CD4-positive, alpha-beta T cell (primary cell): Measurements from ENCODE around the gene KIAA1217. TPM values are rescaled to one million over a fixed set of nuclear protein-coding genes. Genes with fewer than 3 reads are reported as not detected.

Experiments
- ATAC-seq: fragments of 200-7000 bp; cut with Tn5 transposase; one replicate; pipeline ENCODE4 v1.10.0; 2022; ENCODE audit warnings: mild to moderate bottlenecking; ENCODE audit not compliant: poor library complexity
- CTCF ChIA-PET: fragments of 350-600 bp; sonication (Branson Sonifier 250); formaldehyde crosslinking; loops from one replicate; lab custom pipeline; 2021; ENCODE audit warnings: antibody characterized with exemption, inconsistent platforms; lab: Charles Lee
- POLR2A ChIA-PET: fragments of 350-600 bp; sonication (Branson Sonifier 250); formaldehyde crosslinking; loops from one replicate; lab custom pipeline; 2021; ENCODE audit warnings: antibody characterized with exemption, inconsistent platforms; lab: Charles Lee
- DNase-seq, 14 experiments: peaks; one replicate each; pipeline ENCODE4 v3.0.0-alpha.2; 2013 to 2020; ENCODE audit warnings: mixed read lengths in 2 of 14
- H3K27ac ChIP-seq, 2 donors: one replicate each; pipeline versions ENCODE4 v1.5.1 to v1.7.0; 2013; ENCODE audit warnings: low read length in 2 of 2, low read depth in 1 of 2, mild to moderate bottlenecking in 1 of 2
- H3K27me3 ChIP-seq, 2 experiments: 1 replicate in 1 of 2; 2 replicates in 1 of 2; pipeline versions ENCODE4 v1.6.1 to v1.7.0; 2013; ENCODE audit warnings: low read length in 2 of 2, control low read depth in 1 of 2, mild to moderate bottlenecking in 1 of 2, moderate library complexity in 1 of 2; ENCODE audit not compliant: insufficient read depth in 2 of 2, control insufficient read depth in 1 of 2
- H3K36me3 ChIP-seq: one replicate; pipeline ENCODE4 v1.6.1; 2013; ENCODE audit warnings: low read length, control low read depth; ENCODE audit not compliant: insufficient read depth
- H3K4me1 ChIP-seq: one replicate; pipeline ENCODE4 v1.6.1; 2013; ENCODE audit warnings: low read length, control low read depth; ENCODE audit not compliant: insufficient read depth
- H3K4me3 ChIP-seq: one replicate; pipeline ENCODE4 v1.5.1; 2013; ENCODE audit warnings: mild to moderate bottlenecking, low read length, moderate library complexity
- H3K9me3 ChIP-seq, 2 experiments: 1 replicate in 1 of 2; 2 replicates in 1 of 2; pipeline versions ENCODE4 v1.6.1 to v1.7.0; 2013; ENCODE audit warnings: low read length in 2 of 2, mild to moderate bottlenecking in 2 of 2, control low read depth in 1 of 2, moderate library complexity in 1 of 2; ENCODE audit not compliant: control insufficient read depth in 1 of 2, insufficient read depth in 1 of 2
- H3K27ac Mint-ChIP-seq: one replicate; pipeline ENCODE4 v1.8.0; 2020; ENCODE audit warnings: mixed read lengths
- H3K27me3 Mint-ChIP-seq: one replicate; pipeline ENCODE4 v1.8.0; 2021; ENCODE audit warnings: mixed read lengths
- H3K36me3 Mint-ChIP-seq: one replicate; pipeline ENCODE4 v1.8.0; 2021; ENCODE audit warnings: low read depth, mixed read lengths
- H3K4me1 Mint-ChIP-seq: one replicate; pipeline ENCODE4 v1.8.0; 2021; ENCODE audit warnings: low read depth, mixed read lengths
- H3K4me3 Mint-ChIP-seq: one replicate; pipeline ENCODE4 v1.8.0; 2020; ENCODE audit warnings: mild to moderate bottlenecking, mixed read lengths
- H3K9me3 Mint-ChIP-seq: one replicate; pipeline ENCODE4 v1.8.0; 2020; ENCODE audit warnings: mixed read lengths
- CTCF ChIP-seq: fragments of 200-600 bp; IDR thresholded peaks from one replicate; pipeline ENCODE4 v1.8.0; 2022; ENCODE audit warnings: antibody characterized with exemption, mild to moderate bottlenecking
- intact Hi-C, 2 experiments: fragments of 100-400 bp; cut with DNase I in 1 of 2; cut with micrococcal nuclease in 1 of 2; formaldehyde crosslinking; loops; one replicate each; pipeline versions ENCODE4 v1.15.1 to v1.9.0; 2023 to 2025; cut with DNase I, micrococcal nuclease
- total RNA-seq, 174 experiments: library from RNA in 2 of 174; stranded (reverse) in 2 of 174; gene quantifications; one replicate each; pipeline ENCODE4 v1.2.3 and lab custom pipeline; 2021 to 2026

KIAA1217 gene
- total RNA-seq, 2 experiments from 2014 or later: not detected

GRCh38 chr10:24375510-24375909, 166.6 kb downstream of the KIAA1217 start:
- intact Hi-C loops: no loop called here
- TF ChIP-seq CTCF: no peak
- Histone ChIP-seq H3K36me3 (no peaks in the 10 kb centered on the region), H3K27me3 (no peaks in the 10 kb centered on the region), H3K4me3 (no peak overlapping the region), H3K9me3 (no peaks in the 10 kb centered on the region), H3K4me1 (no peaks in the 10 kb centered on the region), H3K27ac (no peak overlapping the region)
- Mint-ChIP-seq H3K9me3 (peaks cover 7% of the 10 kb centered on the region), H3K36me3 (no peaks in the 10 kb centered on the region), H3K27me3 (peaks cover 4% of the 10 kb centered on the region), H3K4me1 (no peaks in the 10 kb centered on the region), H3K27ac (no peak overlapping the region), H3K4me3 (no peak overlapping the region)
- ATAC-seq (no peak), DNase-seq (no peak)
- CTCF ChIA-PET: no interaction called here
- POLR2A ChIA-PET: no interaction called here

DNA sequence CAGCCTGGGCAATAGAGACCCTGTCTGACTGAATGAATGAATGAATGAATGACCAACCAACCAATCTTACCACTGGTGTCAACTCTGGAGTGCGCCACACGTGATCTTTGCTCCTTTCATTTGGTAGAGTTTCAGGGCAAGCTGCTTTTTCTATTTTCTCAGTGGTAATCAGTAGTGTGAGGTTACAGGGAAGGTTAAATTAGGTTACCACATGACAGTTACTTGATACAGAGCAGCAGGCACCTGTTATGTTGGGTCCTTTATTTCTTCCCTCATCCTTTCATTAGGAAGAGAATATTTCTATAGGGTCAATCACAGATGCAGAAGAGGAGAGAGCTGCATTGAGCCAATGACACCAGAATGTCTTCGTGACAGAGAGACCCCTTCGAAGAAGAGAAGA, 167.8 kb downstream of the KIAA1217 start:
- Histone ChIP-seq H3K9me3 (no peaks in the 10 kb centered on the region), H3K27ac (no peak overlapping the region), H3K36me3 (no peaks in the 10 kb centered on the region), H3K27me3 (no peaks in the 10 kb centered on the region), H3K4me3 (no peak overlapping the region), H3K4me1 (no peaks in the 10 kb centered on the region)
- POLR2A ChIA-PET: no interaction called here
- intact Hi-C loops: no loop called here
- Mint-ChIP-seq H3K27ac (no peak overlapping the region), H3K9me3 (peaks cover 7% of the 10 kb centered on the region), H3K27me3 (peaks cover 7% of the 10 kb centered on the region), H3K4me3 (no peak overlapping the region), H3K4me1 (no peaks in the 10 kb centered on the region), H3K36me3 (no peaks in the 10 kb centered on the region)
- no peak for ATAC-seq
- DNase-seq: no peak
- no peak for TF ChIP-seq CTCF
- CTCF ChIA-PET: no interaction called here

- intact Hi-C loops: no loop called here
- Mint-ChIP-seq H3K27ac (no peak overlapping the region), H3K9me3 (peaks cover 4% of the 10 kb centered on the region), H3K36me3 (no peaks in the 10 kb centered on the region), H3K4me3 (no peak overlapping the region), H3K4me1 (no peaks in the 10 kb centered on the region), H3K27me3 (peaks cover 15% of the 10 kb centered on the region)
- ChIA-PET POLR2A (no interaction called here), CTCF (no interaction called here)
- H3K36me3 ChIP-seq: no peaks in the 10 kb centered on the region
- DNase-seq (no peak), ATAC-seq (no peak)
- peaks cover 0 to 2% of the 10 kb centered on the region in 2 experiments for H3K9me3 ChIP-seq
- no peaks in the 10 kb centered on the region for H3K4me1 ChIP-seq
- H3K27me3 ChIP-seq: no peaks in the 10 kb centered on the region
- H3K27ac ChIP-seq: no peak overlapping the region
- no peak overlapping the region for H3K4me3 ChIP-seq
- no peak for TF ChIP-seq CTCF
Measured at GRCh38 chr10:24378126-24378920, 169.4 kb downstream of the KIAA1217 start.
